GM19455 (cell line): ENCODE measurements around the gene CCDC185.

Experiments
- ATAC-seq: cut with Tn5 transposase; IDR thresholded peaks from one replicate; pipeline ENCODE4 v1.9.1; 2021; ENCODE audit not compliant: unreplicated experiment

Gene CCDC185

GRCh38 chr1:223429821-223430220, 36.6 kb downstream of the CCDC185 start:
- ATAC-seq: no peak

- no peak for ATAC-seq
These were observed 37.0 kb downstream of the CCDC185 start for GRCh38 chr1:223430236-223430635.

GRCh38 chr1:223437151-223437550, 43.9 kb downstream of the CCDC185 start:
- no peak for ATAC-seq

- ATAC-seq: no peak
These were observed 50.2 kb downstream of the CCDC185 start for GRCh38 chr1:223443397-223443796.

GRCh38 chr1:223444411-223444810, 51.2 kb downstream of the CCDC185 start:
- ATAC-seq: no peak
